Right lobe of liver (tissue), 6 donors: ENCODE results near the gene VAV3. TPM values are rescaled to one million over a fixed set of nuclear protein-coding genes. Genes with fewer than 3 reads are reported as not detected.

ENCODE experiments used
- ATAC-seq, 4 donors: fragments of 200-7000 bp; cut with Tn5 transposase; one replicate each; pipeline ENCODE4 v1.9.1; 2020; ENCODE audit warnings: mild to moderate bottlenecking in 4 of 4, moderate library complexity in 4 of 4
- DNase-seq, 3 donors: peaks; one replicate each; pipeline ENCODE4 v3.0.0-alpha.2; 2020
- H3K27ac ChIP-seq, 3 donors: fragments of 200-600 bp; one replicate each; pipeline ENCODE4 v1.8.0; 2022
- H3K27me3 ChIP-seq, 2 donors: fragments of 200-600 bp; one replicate each; pipeline ENCODE4 v1.8.0; 2022
- H3K36me3 ChIP-seq, 4 donors: fragments of 200-600 bp; sonication (generic) in 1 of 4; one replicate each; pipeline versions ENCODE4 v1.5.1 to v1.8.0; 2017 to 2022; ENCODE audit warnings: control low read depth in 1 of 4
- H3K4me1 ChIP-seq, 4 donors: fragments of 200-600 bp; sonication (generic) in 1 of 4; one replicate each; pipeline versions ENCODE4 v1.5.1 to v1.8.0; 2017 to 2022; ENCODE audit warnings: control low read depth in 1 of 4
- H3K4me3 ChIP-seq, 3 donors: fragments of 200-600 bp; one replicate each; pipeline ENCODE4 v1.8.0; 2022
- H3K9me3 ChIP-seq, 4 donors: fragments of 200-600 bp; sonication (generic) in 1 of 4; one replicate each; pipeline versions ENCODE4 v1.5.1 to v1.8.0; 2017 to 2022; ENCODE audit warnings: control low read depth in 1 of 4
- POLR2A ChIP-seq: fragments of 450-650 bp; IDR thresholded peaks from one replicate; pipeline ENCODE4 v1.6.1; 2017; ENCODE audit warnings: antibody characterized with exemption, mild to moderate bottlenecking
- WGBS: methylation state at CpG from one replicate; pipeline ENCODE4 v1.1.6; 2018; ENCODE audit warnings: low coverage, low lambda C conversion rate; ENCODE audit not compliant: insufficient coverage; ENCODE audit errors: missing lambda C conversion rate; 5-methylcytosine and 5-hydroxymethylcytosine counted together
- intact Hi-C, 2 donors: fragments of 100-400 bp; cut with DNase I; formaldehyde crosslinking; loops; one replicate each; pipeline versions ENCODE4 v1.11.2 to v1.14.1; 2022
- total RNA-seq, 6 experiments: library from RNA; depleted of rRNA in 2 of 6; stranded (reverse); fragments of >200 nt in 2 of 6; fragmentation: NEBNext Ultra II Directional in 3 of 6; extraction: Animal tissue kit (Norgen Biotek cat#: 25700) in 3 of 6; gene quantifications; one replicate each; pipeline versions ENCODE4 v1.1.0 to v1.2.4, GENCODE V29; 2016 to 2023
- TF ChIP-seq, protein P1 (sequence below), 4 donors: fragments of 200-600 bp in 3 of 4; fragments of 450-650 bp in 1 of 4; IDR thresholded peaks; one replicate each; pipeline versions ENCODE4 v1.5.1 to v1.8.0; 2016 to 2022; ENCODE audit warnings: antibody characterized with exemption in 4 of 4, mild to moderate bottlenecking in 2 of 4
- donor health status: DM: no; HTN: yes; CAD: no.
- donor health status: DM: no; HTN: no; CAD: no.
- donor health status: DM: no; HTN: no; CAD: no.
- donor health status: DM: no; HTN: yes; CAD: no.
- donor health status: DM: no; HTN: yes; CAD: no.

VAV3 gene
- total RNA-seq, 6 experiments from 2014 or later = 0.77 to 3.6 (median 1.5) TPM

DNA sequence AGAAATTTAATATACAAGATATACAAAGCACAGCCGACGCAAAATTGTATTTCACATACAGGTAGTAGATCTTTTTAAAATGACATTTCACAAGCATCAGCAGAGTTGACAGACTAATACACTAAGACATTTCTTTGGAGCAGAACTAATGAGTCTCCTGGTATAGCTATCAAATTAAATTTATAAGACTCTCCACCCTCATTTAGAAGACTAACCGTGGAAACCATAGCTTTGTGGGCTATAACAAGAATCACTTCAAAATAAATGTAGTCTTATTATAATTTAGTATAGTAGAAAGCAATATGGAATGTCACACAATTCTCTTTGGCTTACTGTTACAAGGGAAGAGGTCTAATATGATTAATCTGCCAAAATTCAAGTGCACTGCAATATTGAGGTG is 204.9 kb downstream of the VAV3 start:
- no peak overlapping the region for H3K4me3 ChIP-seq
- no peaks in the 10 kb centered on the region for H3K9me3 ChIP-seq
- H3K36me3 ChIP-seq = no peaks in the 10 kb centered on the region
- H3K27me3 ChIP-seq = no peaks in the 10 kb centered on the region
- H3K27ac ChIP-seq = no peak overlapping the region
- ATAC-seq = no peak
- DNase-seq = no peak
- no peak for TF ChIP-seq POLR2A
- TF ChIP-seq, protein P1, sequence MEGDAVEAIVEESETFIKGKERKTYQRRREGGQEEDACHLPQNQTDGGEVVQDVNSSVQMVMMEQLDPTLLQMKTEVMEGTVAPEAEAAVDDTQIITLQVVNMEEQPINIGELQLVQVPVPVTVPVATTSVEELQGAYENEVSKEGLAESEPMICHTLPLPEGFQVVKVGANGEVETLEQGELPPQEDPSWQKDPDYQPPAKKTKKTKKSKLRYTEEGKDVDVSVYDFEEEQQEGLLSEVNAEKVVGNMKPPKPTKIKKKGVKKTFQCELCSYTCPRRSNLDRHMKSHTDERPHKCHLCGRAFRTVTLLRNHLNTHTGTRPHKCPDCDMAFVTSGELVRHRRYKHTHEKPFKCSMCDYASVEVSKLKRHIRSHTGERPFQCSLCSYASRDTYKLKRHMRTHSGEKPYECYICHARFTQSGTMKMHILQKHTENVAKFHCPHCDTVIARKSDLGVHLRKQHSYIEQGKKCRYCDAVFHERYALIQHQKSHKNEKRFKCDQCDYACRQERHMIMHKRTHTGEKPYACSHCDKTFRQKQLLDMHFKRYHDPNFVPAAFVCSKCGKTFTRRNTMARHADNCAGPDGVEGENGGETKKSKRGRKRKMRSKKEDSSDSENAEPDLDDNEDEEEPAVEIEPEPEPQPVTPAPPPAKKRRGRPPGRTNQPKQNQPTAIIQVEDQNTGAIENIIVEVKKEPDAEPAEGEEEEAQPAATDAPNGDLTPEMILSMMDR (IDR thresholded peaks at IDR 0.05) = no peak
- H3K4me1 ChIP-seq = no peaks in the 10 kb centered on the region
- 67% methylated on average over 3 of the region's 3 CpGs for WGBS
- intact Hi-C loops = no loop called here

- peak in 2 of 3 donors; percentile 32 to 50 for DNase-seq
- Histone ChIP-seq H3K36me3 (no peaks in the 10 kb centered on the region), H3K9me3 (no peaks in the 10 kb centered on the region), H3K4me1 (no peaks in the 10 kb centered on the region), H3K27ac (no peak overlapping the region), H3K27me3 (no peaks in the 10 kb centered on the region), H3K4me3 (no peak overlapping the region)
- intact Hi-C loops = no loop called here
- TF ChIP-seq POLR2A = no peak
- TF ChIP-seq, protein P1 (IDR thresholded peaks at IDR 0.05) = peak; percentile 37 to 71 (median 59)
- WGBS = 24% methylated on average over 6 of the region's 6 CpGs
- peak; percentile 59 to 82 (median 73) for ATAC-seq
Measured at GRCh38 chr1:107750364-107750959, 214.5 kb downstream of the VAV3 start.

DNA sequence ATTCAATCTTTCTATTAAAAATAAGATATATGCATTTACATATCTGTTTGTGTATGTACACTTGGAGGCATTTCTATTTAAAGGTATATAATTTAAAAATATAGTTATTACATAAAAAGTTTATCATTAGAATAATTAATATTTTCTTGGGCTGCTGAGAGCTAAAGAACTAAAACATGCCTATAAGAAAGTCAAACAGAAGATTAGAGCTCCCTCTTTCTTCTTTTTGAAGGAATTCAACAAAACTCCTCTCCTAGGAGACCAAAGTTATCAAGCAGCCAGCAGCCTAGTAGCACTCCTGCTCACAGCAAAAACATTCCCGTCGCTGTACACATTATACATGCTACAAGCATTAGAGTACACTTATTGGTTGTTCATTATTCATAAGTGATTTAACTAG is 216.4 kb downstream of the VAV3 start:
- no peak for ATAC-seq
- 43% methylated on average over 2 of the region's 2 CpGs for WGBS
- intact Hi-C loops = no loop called here
- Histone ChIP-seq H3K36me3 (no peaks in the 10 kb centered on the region), H3K4me1 (no peaks in the 10 kb centered on the region), H3K4me3 (no peak overlapping the region), H3K27ac (no peak overlapping the region), H3K9me3 (no peaks in the 10 kb centered on the region), H3K27me3 (no peaks in the 10 kb centered on the region)
- TF ChIP-seq, protein P1 (IDR thresholded peaks at IDR 0.05) = peak in 2 of 4 donors; percentile 10 to 20
- TF ChIP-seq POLR2A = no peak
- DNase-seq = no peak

GRCh38 chr1:107741242-107741641 is 223.7 kb downstream of the VAV3 start:
- no peak for DNase-seq
- ATAC-seq = no peak
- no peak overlapping the region for H3K27ac ChIP-seq
- WGBS = 75% methylated on average over 3 of the region's 4 CpGs
- intact Hi-C loops = no loop called here
- no peaks in the 10 kb centered on the region for H3K9me3 ChIP-seq
- no peaks in the 10 kb centered on the region for H3K36me3 ChIP-seq
- H3K4me3 ChIP-seq = no peak overlapping the region
- no peaks in the 10 kb centered on the region for H3K27me3 ChIP-seq
- TF ChIP-seq POLR2A = no peak
- TF ChIP-seq, protein P1 (IDR thresholded peaks at IDR 0.05) = no peak
- H3K4me1 ChIP-seq = no peaks in the 10 kb centered on the region

- Histone ChIP-seq H3K36me3 (no peaks in the 10 kb centered on the region), H3K4me1 (no peaks in the 10 kb centered on the region), H3K27me3 (no peaks in the 10 kb centered on the region), H3K4me3 (no peak overlapping the region), H3K9me3 (no peaks in the 10 kb centered on the region), H3K27ac (no peak overlapping the region)
- intact Hi-C loops = no loop called here
- no peak for ATAC-seq
- DNase-seq = no peak
- TF ChIP-seq, protein P1 (IDR thresholded peaks at IDR 0.05) = no peak
- no peak for TF ChIP-seq POLR2A
- WGBS = 52% methylated on average over 4 of the region's 4 CpGs
Measured at GRCh38 chr1:107740579-107740978, 224.4 kb downstream of the VAV3 start.
